ENCODE results near the gene TUBA4A.

Gene TUBA4A

GRCh38 chr2:219246559-219246958, 7.2 kb downstream of the TUBA4A start:
- no peak overlapping the region; the same call in 1 of the 2 replicates for H3K4me3 ChIP-seq (ENCODE audit: low read depth, low read length)
- no peak for DNase-seq (ENCODE audit: low read depth)

GRCh38 chr2:219245899-219246230, 7.9 kb downstream of the TUBA4A start:
- H3K4me3 ChIP-seq (ENCODE audit: low read depth, low read length) = peak overlapping the region; percentile 82
- no peak for DNase-seq (ENCODE audit: low read depth)
- TF ChIP-seq CTCF (IDR thresholded peaks at IDR 0.05; ENCODE audit: insufficient read depth, low read depth, low read length, missing control alignments) = no peak

More at GRCh38 chr2:219246559-219246958, 7.2 kb downstream of the TUBA4A start:
- no peak for TF ChIP-seq CTCF (IDR thresholded peaks at IDR 0.05; ENCODE audit: insufficient read depth, low read depth, low read length, missing control alignments)

- DNase-seq (ENCODE audit: low read depth) = peak; percentile 96
- H3K4me3 ChIP-seq (ENCODE audit: low read depth, low read length) = peak within 1 kb of the TSS; percentile 82
- TF ChIP-seq CTCF (IDR thresholded peaks at IDR 0.05; ENCODE audit: insufficient read depth, low read depth, low read length, missing control alignments) = no peak
These were observed 8.4 kb downstream of the TUBA4A start, which contains the start of the genes GLB1L and STK16 for GRCh38 chr2:219245148-219245898. Gene GLB1L (minus strand): TSS chr2:219245444. CDS start chr2:219243573, 1,871 bp downstream. Gene STK16 (plus strand): TSS chr2:219245479. CDS start chr2:219246000, 521 bp downstream.

GRCh38 chr2:219244789-219245147, 8.9 kb downstream of the TUBA4A start:
- no peak for TF ChIP-seq CTCF (IDR thresholded peaks at IDR 0.05; ENCODE audit: insufficient read depth, low read depth, low read length, missing control alignments)

GRCh38 chr2:219243291-219243761, 10.4 kb downstream of the TUBA4A start:
- DNase-seq (ENCODE audit: low read depth) = no peak
- TF ChIP-seq CTCF (IDR thresholded peaks at IDR 0.05; ENCODE audit: insufficient read depth, low read depth, low read length, missing control alignments) = no peak
- H3K4me3 ChIP-seq (ENCODE audit: low read depth, low read length) = no peak overlapping the region

More at GRCh38 chr2:219244789-219245147, 8.9 kb downstream of the TUBA4A start:
- peak overlapping the region; percentile 82 for H3K4me3 ChIP-seq (ENCODE audit: low read depth, low read length)
- no peak for DNase-seq (ENCODE audit: low read depth)

GRCh38 chr2:219234331-219234730, 19.4 kb downstream of the TUBA4A start:
- H3K4me3 ChIP-seq (ENCODE audit: low read depth, low read length) = no peak overlapping the region
- DNase-seq (ENCODE audit: low read depth) = no peak
- no peak for TF ChIP-seq CTCF (IDR thresholded peaks at IDR 0.05; ENCODE audit: insufficient read depth, low read depth, low read length, missing control alignments)

Data from GM12865 (cell line).